Pons (tissue), 1 donor: ENCODE results near the gene NFIA.
A peak's percentile ranks its signal among the peaks of the same experiment; 100 is the strongest.

ENCODE experiments used
- DNase-seq: peaks from one replicate; pipeline ENCODE4 v3.0.0-alpha.2; 2016; ENCODE audit warnings: low spot score

Gene NFIA

DNA sequence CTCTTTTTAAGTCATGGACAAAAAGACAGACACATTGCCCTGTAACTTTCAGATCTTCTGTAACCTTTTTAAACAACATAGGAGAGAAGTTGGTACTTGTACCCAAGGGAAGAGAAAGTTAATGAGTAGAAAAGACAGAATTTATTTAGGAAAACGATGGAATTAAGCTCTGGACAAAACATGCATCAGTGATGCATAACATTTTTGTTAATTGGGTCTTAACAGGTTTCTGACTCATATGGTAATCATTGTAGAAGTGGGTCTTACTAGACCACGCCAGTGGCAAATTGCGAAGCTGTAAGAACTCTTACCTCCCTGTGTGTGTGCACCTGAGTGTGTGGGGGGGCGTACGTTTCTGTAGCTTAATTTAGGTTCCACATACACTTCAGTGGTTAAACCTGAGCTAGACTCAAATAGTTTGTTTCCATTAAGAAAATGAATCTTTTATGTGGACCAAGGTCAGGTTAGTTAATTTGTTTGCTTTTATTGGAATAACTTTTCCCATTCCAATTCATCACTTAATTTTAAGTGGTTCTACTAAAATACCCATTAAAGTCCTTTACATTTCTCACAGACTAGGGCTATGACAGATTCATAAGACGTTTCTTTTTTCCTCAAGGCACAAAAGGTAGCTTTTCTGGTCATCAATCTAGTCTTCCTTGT lies 48.1 kb downstream of the NFIA start:
- no peak for DNase-seq

DNA sequence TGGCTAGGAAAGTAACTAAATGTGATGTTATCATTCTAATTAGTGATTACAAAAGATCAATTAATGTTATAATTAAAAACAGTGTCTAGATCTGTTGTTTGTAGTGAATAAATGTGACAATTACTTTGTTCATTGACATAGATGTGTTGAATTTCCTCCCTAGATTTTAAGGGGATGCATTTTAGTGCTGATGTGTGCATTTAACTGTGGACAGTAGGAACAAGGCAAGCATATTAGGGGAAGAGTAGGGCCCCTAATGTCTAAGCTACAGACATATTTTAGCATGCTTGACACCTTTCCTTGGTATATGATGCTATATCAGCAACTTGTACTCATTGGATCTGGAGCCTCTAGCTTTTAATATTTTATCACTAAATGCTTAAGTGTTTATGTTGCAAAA lies 48.9 kb downstream of the NFIA start:
- DNase-seq, result no peak

DNA sequence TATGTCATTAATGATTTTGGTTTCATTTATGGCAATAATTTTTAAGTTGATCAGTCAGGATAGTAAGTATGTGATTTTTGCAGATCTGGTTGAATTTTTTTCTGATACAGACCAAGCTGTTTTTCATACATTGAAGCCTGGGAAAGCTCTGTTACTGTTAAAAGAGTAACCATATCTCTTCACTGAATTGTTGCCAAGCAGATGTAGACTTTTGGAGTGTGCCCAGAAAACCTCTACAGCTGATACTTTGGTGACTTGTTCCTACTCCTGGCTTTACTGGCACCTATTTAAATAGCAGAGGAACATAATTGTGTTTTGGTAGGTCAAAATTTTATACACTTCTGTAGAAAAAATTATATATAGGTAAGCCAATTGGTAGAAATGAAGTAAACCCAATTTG lies 49.4 kb downstream of the NFIA start:
- no peak for DNase-seq

DNA sequence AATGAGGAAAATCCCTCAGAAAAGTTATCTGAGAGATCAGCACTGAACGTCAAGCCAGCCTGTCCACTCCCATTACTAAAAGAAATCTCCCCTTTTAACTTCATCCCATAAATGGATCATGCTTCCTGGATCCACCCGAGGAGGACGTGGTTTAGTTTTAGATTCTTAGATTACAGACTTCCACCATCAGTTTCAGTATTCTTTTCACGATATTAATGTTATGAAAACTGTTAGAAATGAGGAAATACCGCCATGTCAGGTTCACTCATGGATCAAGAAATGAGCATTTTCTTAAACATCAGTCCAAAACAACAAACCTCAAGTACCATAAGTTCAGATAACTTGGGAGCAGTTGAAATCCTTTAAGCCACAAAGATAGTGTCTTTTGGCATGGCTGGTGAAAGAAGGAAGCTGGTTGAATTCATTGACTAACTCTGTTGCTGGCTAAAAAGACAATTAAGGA lies 49.8 kb downstream of the NFIA start:
- no peak for DNase-seq

DNA sequence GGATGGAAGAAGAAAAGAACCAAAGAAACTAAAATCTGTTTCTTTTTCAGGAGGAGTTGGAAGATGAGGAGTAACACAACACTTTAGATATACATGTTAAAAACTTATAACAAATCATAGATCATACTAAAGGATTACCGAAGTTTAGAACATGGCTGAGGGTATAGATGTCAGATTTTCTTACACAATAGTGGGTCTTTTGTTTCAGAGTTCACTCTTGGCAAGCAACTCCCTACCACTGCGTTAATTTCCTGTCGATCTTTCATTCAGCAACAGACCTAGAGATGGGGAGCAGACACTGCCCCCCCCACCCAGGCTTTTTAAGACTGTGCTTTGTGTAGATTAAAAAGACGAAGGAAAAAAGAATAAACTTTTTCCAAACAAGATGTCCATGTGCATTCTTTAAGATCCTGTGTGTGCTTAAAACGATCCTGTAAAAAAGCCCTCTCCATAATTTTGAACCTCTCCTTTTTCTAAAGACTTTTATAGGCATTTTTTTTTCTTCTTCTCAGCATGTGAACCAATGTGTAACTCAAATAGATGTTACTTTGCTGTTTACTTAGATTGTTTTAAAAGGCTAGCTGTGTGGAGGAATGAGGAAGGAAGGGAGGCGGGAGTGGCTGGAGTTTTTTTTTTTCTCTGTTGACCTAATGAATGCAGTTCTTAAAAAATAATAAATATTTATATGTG lies 50.4 kb downstream of the NFIA start:
- DNase-seq, result peak; percentile 71

DNA sequence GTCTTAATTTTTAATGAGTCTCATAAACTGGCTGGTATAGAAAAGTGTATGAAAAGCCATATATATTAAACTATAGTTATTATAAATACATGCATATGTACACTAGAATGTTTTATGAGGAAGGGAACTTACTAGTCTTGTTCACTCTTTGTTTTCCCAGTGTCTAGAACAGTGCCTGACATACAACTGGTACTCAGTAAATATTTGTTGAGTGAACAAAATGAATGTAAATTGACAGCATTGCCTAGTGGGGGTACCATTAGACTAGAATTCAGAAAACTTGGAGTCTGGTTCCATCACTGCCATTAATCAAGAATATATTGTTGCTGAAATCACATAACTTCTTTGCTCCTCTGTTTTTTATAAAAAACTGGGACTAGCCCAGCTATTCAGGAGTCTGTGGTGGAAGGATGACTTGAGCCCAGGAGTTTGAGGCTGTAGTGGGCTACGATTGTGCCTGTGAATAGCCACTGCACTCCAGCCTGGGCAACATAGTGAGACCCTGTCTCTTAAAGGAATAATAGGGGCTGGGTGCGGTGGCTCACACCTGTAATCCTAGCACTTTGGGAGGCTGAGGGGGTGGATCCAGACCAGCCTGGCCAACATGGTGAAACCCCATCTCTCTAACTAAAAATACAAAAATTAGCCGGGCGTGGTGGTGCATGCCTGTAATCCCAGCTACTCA lies 51.1 kb downstream of the NFIA start:
- no peak for DNase-seq

DNA sequence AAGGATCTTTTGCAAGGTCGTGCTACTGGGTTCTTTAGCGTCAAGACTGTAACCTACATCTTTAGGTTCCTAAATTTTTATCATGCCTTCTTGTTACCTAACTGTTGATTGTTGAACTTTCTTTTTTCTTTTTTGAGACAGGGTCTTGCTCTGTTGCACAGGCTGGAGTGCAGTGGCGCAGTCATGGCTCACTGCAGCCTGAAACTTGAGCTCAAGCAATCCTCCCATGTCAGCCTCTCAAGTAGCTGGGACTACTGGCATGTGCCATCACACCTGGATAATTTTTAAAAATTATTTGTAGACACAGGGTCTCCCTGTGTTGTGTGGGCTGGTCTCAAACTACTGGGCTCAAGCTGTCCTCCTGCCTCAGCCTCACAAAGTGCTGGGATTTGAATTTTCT lies 52.9 kb downstream of the NFIA start:
- DNase-seq, result no peak

DNA sequence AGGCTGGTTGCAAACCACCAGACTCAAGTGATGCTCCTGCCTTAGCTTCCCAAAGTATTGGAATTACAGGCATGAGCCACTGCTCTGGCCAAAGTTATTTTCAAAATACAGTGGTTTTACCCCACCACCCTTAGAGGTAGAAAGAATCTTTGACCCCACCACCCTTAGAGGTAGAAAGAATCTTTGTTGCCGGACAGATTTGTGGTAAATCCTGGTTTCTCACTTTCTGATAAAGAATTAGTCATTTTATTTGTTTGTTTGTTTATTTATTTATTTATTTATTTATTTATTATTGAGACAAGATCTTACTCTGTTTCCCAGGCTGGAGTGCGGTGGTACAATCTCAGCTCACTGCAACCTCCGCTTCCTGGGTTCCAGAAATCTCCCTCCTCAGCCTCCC lies 55.9 kb downstream of the NFIA start:
- no peak for DNase-seq

DNA sequence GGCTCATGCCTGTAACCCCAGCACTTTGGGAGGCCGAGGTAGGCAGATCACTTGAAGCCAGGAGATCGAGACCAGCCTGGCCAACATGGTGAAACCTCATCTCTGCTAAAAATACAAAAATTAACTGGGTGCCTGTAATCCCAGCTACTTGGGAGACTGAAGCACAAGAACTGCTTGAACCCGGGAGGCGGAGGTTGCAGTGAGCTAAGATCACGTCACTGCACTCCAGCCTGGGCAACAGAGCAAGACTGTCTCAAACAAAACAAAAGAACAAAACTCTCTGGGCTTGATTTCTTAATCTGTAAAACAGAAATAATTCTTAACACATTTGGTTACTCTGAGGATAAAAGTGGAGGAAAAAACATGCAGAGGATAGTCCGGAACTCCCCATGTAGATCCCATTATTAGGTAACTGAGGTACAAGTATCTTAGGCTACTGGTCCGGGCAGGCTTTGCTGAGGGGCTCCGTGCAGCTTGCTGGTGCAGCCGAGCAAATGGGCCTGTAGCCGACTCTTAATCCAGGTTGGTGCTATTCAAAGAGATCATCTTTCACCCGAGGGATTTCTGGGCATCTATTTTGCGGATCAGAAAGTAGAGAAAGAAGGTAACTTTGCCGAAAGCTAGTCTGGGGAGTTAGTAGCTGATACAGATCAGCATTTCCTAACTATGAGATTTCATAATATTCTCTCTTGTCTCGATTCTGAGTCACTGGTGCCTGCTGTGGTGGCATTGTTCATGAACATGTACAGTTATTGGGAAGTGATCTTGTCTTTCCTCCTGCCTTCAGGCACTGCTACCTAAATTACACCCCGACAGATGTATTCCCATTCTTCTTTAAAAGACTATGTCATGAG lies 56.8 kb downstream of the NFIA start:
- no peak for DNase-seq

DNA sequence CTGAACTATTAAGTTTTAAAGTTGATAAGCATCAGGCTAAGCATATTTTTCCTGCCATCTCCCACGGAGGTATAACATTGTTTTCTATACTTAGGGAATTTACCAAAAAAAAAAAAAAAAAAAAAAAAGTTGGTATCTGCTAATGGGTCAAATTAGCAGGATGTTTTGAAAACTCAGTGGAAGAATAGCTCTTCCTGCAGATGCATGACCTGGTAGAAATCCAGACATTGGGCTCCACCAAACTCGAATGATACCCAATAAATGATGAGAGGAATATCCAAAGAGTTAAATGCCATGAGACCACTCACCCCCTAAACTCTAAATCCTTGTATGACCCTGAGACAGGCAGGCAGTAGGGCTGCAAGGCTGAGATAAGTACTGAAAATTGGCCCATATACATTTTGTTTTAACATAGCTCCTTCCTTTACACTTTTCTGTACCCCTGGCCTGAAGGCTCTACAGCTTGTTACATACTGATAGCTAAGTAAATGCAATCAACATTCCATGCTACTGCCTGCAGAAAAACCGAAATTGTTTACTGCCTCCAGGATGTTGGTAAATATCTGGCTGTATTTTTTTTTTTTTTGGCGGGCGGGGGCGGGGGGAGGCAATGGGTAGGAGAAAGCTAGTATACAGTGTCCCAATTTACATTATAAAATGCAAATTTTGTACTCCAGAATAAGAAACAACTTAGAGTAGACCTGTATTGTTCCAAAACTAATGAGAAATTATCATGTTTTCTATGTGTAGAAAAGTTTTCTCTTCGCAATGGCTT lies 57.6 kb downstream of the NFIA start:
- DNase-seq, result no peak

DNA sequence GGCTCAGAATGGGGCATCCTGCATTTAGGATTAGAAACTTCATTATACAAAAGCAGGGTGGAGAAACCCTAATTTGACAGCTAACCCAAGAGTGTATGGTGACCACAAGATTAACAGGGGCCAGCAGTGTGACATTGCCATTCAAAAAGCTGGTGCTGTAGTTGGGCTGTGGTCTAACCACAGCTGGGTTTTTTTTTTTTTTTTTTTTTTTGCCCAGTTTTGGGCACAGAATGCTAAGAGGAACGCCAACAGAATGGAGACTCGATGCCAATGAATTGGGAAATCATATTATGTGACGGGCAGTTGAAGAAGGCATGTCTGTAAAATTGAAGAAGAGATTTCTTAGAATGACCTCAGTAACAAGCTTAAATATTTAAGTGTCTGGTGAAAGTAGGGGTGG lies 58.4 kb downstream of the NFIA start:
- DNase-seq, result no peak

DNA sequence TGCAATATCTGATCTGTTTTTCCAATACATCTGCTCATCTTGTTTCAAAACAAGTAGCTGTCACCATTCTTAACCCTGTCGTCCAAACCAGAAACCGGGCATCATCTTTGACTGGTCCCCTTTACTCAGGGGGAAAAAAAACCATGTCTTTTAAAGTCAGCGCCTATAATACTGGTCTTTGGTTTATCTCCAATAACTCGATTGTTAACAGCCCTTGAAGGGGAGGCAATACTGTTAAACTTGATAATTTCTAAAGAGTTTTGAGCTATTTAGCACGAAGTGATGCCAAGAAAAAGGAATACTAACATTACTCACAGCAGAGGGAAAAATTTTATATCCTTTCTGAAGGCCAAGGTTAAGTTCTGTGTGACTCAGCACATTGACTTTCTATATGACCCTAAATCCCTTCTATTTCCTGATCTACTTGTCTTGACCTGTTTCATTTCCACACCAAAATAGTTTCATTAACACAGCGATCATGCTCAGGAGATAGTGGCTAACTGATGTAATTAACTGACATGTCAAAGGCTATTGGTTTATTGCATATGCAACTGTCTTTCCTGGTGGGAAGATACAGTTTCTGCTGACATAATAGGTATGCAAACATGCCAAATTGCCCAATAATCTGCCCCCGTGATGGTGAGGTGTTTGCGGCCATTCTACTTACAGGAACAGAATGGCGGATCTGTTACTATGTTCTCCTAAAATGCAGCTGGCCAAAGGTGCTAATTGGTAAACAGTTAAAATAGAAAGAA lies 59.1 kb downstream of the NFIA start:
- DNase-seq, result no peak

DNA sequence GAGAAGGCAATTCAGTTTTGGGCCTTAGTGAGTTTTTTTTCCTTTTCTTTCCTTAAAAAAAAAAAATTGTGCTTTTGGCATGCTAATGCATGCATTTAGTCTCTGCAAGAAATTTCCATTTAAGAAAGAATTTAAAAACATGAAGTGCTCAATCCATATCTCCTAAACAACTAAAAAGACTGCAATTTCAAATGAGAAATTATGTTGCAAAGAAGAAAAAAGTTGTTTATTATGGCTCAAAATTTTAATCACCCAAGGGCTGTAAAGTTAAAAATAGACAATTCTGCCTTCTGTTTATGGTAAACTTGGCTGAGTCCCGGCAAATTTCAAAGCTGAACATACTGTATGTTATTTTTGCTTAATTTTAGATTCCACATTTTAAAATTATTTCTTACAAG lies 59.7 kb downstream of the NFIA start:
- no peak for DNase-seq

DNA sequence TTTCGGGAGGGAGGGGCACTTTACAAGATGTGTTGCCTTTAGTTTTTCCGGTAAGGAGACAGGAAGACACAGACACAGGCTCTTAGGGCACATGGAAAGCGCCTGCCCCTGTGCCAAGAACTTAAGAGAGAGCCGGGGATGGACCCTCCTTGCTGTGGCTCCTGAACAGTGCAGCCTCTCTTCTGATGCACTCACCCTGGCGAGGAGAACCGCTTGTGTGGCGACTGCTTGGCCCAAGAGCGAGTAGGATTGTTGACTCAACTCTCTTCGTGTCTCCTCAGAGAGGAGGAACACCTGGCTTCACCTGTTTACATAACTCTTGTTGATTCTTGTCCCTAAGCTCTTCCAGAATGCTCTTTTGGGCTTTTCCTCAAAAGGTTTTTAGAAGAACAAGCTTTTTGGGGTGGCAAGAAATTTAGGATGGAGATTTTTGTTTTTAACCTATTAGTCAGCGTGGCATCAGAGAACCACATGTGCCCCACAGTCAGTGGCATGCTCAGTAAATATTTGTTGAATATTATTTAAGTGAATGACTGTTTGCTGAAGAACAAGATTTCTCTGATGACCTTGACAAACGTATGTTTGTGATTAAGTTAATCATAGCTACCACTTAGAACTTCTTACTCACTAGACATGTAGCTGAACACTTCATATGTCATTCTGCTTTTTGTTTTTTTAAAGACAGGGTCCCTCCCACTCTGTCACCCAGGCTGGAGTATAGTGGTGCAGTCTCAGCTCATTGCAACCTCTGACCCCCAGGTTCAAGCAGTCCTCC lies 60.6 kb downstream of the NFIA start:
- peak; percentile 42 for DNase-seq

DNA sequence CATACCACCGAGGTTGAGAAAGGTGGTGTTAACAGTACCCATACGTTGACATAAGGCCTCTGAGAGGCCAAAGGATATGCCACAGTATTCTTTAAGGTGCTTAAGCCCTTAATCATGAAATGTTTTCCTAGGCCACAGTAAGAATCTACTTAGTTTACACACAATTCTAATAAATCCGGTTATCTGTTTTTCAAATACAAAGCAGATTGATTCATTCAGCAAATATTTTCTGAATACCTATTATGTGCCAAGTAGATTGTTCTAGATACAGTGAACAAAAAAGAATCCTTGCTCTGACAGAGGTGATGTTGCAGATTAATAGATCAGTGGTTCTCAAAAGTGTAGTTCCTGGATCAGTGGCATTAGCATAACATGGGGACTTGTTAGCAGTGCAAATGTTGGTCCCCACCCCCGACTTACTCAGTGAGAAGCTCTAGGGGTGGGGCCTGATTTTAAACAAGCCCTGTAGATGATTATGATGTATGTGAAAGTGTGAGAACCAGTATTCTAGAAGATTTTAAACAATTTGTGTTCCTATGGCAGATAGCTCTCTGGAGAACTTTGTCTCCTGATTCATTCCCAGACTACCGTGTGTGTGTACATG lies 61.6 kb downstream of the NFIA start:
- no peak for DNase-seq

DNA sequence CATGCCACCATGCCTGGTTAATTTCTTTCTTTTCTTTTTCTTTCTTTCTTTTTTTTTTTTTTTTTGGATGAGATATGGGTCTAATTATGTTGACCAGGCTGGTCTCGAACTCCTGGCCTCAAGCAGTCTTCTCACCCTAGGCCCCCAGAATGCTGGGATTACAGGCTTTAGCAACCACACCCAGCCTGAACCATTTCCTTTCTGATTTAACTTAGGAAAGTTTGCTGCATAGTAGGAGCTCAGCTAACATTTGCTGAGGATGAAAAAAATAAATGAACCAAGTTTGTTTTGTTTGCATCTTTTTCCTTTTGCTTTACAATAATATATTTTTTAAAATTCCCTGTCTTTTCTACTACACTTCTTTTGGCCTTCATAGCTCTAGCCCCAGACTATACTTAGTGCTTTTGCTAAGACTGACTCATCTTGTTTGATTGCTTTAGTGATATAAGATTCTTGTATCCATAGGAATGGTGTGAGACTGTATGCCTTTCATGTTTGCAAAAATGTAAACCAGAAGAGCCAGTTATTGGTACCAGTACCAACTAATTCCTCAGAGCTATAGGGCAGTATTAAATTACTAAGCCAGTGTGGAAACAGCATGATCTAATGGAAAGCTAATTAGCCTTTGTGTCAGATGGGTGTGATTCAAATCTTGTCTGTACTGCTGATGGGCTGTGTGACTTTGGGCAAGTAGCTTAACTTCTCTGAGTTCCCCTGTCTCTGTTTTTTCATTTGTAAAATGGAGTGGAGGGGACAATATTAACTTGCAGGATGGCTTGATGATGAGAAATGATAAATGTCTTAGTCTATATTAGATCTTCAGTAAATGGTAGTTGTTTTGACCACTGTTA lies 66.9 kb downstream of the NFIA start:
- no peak for DNase-seq

DNA sequence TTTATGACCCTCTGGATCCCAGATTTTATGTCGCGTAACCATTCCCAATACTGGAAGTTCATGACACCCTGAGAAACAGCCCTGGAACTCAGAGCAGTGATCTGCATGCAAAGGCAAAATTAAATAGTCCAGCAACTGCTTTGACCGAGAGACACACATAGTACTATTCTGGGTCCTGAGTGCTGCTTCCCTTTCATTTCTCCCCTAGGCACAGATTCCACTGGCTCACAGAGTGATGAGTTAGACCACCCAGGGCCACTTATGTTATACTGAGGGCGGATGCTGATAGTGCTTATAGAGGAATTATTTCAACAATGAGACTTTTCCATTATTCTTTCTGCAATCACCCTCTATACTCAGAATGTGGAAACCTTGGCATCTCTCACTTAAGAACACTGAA lies 69.2 kb downstream of the NFIA start:
- DNase-seq, result no peak

DNA sequence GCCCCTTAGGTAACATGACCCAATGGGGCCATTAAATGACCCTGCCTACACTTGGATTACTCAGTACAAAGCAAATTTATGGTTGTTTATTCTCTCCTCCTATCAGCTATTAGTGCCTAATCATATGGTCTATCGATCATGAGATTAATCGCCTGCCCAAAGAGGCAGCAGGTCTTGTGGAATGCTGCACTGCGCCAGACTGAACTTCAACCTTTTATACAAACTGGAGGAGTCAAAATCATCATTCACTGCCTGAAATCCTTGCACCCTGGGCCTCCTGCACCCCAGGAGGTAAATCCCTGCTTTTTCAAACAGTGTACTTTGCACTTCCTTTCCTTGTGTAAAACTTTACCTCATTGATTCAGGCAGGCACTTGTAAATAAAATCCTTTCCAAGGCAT lies 69.7 kb downstream of the NFIA start:
- DNase-seq, result no peak
